Mucosa of rectum (tissue), 2 donors: ENCODE measurements around the gene FLYWCH2.

Experiments
- H3K27ac ChIP-seq, 2 donors: one replicate each; pipeline ENCODE4 v1.7.0; 2013; ENCODE audit warnings: inconsistent platforms in 2 of 2, low read depth in 2 of 2, low read length in 2 of 2
- H3K27me3 ChIP-seq, 2 donors: one replicate each; pipeline ENCODE4 v1.7.0; 2013; ENCODE audit warnings: low read length in 2 of 2; ENCODE audit not compliant: control insufficient read depth in 2 of 2, insufficient read depth in 2 of 2
- H3K36me3 ChIP-seq, 2 donors: one replicate each; pipeline ENCODE4 v1.7.0; 2013; ENCODE audit warnings: low read length in 2 of 2; ENCODE audit not compliant: control insufficient read depth in 2 of 2, insufficient read depth in 2 of 2
- H3K4me1 ChIP-seq, 2 donors: one replicate each; pipeline ENCODE4 v1.7.0; 2013; ENCODE audit warnings: low read length in 2 of 2, mild to moderate bottlenecking in 1 of 2; ENCODE audit not compliant: control insufficient read depth in 2 of 2, insufficient read depth in 2 of 2
- H3K4me3 ChIP-seq, 2 donors: one replicate each; pipeline ENCODE4 v1.7.0; 2013; ENCODE audit warnings: low read length in 2 of 2
- H3K9ac ChIP-seq, 2 donors: one replicate each; pipeline ENCODE4 v1.7.0; 2013; ENCODE audit warnings: low read length in 2 of 2, low read depth in 1 of 2, mild to moderate bottlenecking in 1 of 2
- H3K9me3 ChIP-seq, 2 donors: one replicate each; pipeline ENCODE4 v1.7.0; 2013; ENCODE audit warnings: low read length in 2 of 2; ENCODE audit not compliant: control insufficient read depth in 2 of 2
- donor health status: healthy.
- donor health status: Normal muscosa, but diverticular disease.

Gene FLYWCH2

DNA sequence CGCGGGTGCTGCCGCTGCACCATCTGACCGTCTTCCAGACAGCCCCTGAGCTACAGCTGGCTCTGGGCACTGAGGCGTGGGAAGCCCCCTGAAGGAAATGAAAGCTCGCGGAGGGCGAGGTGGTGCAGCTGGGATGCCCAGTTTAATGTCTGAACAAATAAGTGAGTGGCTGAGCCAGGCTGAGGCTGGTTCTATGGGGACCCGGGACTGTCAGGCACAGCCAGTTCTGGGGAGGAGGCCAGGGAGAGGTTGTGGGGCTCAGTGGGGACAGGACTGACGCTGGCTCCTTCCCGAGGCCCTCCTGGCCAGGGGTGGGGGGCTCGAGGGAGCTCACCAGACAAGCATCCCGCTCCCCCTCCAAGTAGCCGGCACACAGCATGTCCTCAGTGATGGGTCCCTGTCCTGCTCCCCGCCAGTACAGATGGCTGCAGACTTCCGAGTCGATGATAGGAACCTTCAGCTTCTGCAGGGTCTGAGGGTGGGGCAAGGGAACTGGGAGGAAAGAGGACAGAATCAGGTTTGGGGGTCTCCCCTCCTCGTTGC, 29.4 kb upstream of the FLYWCH2 start:
- Histone ChIP-seq H3K4me1 (peaks cover 7 to 15% of the 10 kb centered on the region in 2 donors), H3K4me3 (no peak overlapping the region), H3K27ac (no peak overlapping the region), H3K27me3 (peaks cover 0 to 4% of the 10 kb centered on the region in 2 donors), H3K9me3 (no peaks in the 10 kb centered on the region), H3K36me3 (no peaks in the 10 kb centered on the region), H3K9ac (no peak overlapping the region)

DNA sequence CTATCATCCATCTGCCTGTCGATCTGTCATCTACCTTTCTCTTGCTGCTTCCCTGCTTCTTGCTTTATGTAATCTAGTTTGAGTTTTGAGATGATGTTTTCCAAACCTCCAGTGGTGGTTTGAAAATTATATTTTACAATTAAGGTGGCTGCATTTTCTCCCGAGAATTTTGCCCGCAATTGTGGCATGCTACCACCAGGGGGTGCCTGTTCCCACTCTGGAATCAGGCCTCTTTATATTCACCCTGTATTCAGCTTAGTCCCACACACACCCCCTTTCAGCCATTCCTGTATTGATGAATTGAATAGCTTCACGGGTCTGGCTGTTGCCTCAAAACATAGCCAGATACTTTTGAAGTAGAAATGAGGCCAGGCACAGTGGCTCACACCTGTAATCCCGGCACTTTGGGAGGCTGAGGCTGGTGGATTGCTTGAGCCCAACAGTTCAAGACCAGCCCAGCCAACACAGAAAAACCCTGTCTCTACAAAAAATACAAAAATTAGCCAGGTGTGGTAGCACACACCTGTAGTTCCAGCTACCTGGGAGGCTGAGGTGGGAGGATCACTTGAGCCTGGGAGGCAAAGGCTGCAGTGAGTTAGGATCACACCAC, 28.2 kb upstream of the FLYWCH2 start:
- H3K4me1 ChIP-seq, result peaks cover 11 to 19% of the 10 kb centered on the region in 2 donors
- H3K36me3 ChIP-seq, result no peaks in the 10 kb centered on the region
- H3K4me3 ChIP-seq, result no peak overlapping the region
- H3K9ac ChIP-seq, result no peak overlapping the region
- no peaks in the 10 kb centered on the region for H3K9me3 ChIP-seq
- H3K27ac ChIP-seq, result no peak overlapping the region
- H3K27me3 ChIP-seq, result peaks cover 0 to 3% of the 10 kb centered on the region in 2 donors

DNA sequence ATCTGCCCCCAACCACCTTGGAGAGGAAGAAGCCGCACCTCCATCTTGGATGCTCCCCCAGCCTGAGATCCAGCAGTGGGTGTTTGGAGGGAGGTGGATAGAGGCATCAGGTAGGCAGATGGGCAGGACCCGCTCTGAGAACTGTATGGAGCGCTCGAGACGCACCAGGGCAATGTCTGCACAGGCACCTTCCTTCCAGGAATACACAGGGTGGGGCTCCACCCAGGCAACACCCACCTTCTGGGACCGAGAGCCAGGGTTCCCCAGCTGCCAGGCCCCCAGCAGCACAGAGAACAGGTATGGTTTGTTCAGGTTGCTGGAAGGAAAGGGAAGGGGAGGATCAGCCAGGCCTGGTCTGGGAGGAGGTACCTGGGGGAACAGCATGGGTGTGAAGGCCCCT, 27.5 kb upstream of the FLYWCH2 start:
- Histone ChIP-seq H3K4me1 (peaks cover 11 to 19% of the 10 kb centered on the region in 2 donors), H3K27me3 (peaks cover 0 to 3% of the 10 kb centered on the region in 2 donors), H3K27ac (peak overlapping the region in 1 of 2 donors; percentile 29), H3K9ac (peak overlapping the region in 1 of 2 donors; percentile 4), H3K36me3 (no peaks in the 10 kb centered on the region), H3K9me3 (no peaks in the 10 kb centered on the region), H3K4me3 (no peak overlapping the region)

DNA sequence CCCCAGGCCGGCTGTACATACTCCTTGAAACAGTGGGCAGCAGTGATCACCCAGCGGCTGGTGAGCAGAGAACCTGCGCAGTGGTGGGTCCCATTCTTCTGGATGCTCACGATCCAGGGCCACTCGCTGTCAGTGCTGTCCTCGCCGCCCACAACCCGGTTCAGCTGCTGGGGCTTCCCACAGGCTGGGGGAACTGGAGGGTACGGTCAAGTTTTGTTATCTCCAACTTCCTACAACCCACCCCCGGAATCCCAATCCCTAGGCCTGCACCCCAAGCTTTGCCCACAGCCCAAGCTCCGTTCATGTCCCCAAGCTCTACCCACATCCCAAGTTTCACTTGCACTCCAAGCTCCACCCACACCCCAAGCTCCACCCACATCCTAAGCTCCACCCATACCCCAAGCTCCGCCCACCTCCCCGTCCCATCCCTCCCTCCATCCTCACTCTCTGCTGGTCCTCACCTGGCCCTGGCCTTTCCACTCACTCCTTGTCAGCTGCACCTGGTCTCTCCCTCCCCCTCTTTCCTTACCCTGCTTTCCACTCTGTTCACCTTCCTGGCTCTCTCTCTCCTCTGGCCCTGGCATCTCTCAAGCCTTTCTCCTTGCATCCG, 26.8 kb upstream of the FLYWCH2 start:
- Histone ChIP-seq H3K4me1 (peaks cover 11 to 19% of the 10 kb centered on the region in 2 donors), H3K9ac (no peak overlapping the region), H3K9me3 (no peaks in the 10 kb centered on the region), H3K36me3 (no peaks in the 10 kb centered on the region), H3K27me3 (peaks cover 0 to 3% of the 10 kb centered on the region in 2 donors), H3K4me3 (no peak overlapping the region), H3K27ac (no peak overlapping the region)

DNA sequence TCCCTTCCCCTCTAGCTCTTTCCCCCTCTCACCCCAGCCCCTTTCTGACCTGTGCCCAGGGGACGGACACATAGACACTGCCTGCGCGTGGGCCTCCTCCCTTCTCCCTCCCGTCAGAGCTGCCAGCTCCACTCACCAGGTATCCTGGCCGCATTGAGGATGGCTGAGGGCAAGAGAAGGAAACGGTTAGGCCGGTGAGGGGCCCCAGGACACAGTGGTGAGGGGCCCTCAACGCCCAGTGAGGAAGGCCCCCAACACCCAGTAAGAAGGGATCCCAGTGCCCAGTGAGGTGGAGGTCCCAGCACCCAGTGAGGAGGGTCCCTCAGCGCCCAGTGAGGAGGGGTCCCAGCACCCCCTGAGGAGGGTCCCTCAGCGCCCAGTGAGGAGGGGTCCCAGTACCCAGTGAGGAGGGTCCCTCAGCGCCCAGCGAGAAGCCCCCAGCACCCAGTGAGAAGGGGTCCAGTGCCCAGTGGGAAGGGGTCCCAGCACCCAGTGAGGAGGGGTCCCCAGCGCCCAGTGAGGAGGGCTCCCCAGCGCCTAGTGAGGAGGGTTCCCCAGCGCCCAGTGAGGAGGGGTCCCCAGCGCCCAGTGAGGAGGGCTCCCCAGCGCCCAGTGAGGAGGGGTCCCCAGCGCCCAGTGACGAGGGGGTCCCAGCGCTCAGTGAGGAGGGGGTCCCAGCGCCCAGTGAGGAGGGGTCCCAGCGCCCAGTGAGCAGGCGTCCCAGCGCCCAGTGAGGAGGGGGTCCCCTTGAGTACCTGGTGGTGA, 26.1 kb upstream of the FLYWCH2 start:
- Histone ChIP-seq H3K9ac (no peak overlapping the region), H3K27ac (no peak overlapping the region), H3K4me3 (no peak overlapping the region), H3K4me1 (peaks cover 11 to 19% of the 10 kb centered on the region in 2 donors), H3K36me3 (no peaks in the 10 kb centered on the region), H3K27me3 (peaks cover 0 to 3% of the 10 kb centered on the region in 2 donors), H3K9me3 (no peaks in the 10 kb centered on the region)

DNA sequence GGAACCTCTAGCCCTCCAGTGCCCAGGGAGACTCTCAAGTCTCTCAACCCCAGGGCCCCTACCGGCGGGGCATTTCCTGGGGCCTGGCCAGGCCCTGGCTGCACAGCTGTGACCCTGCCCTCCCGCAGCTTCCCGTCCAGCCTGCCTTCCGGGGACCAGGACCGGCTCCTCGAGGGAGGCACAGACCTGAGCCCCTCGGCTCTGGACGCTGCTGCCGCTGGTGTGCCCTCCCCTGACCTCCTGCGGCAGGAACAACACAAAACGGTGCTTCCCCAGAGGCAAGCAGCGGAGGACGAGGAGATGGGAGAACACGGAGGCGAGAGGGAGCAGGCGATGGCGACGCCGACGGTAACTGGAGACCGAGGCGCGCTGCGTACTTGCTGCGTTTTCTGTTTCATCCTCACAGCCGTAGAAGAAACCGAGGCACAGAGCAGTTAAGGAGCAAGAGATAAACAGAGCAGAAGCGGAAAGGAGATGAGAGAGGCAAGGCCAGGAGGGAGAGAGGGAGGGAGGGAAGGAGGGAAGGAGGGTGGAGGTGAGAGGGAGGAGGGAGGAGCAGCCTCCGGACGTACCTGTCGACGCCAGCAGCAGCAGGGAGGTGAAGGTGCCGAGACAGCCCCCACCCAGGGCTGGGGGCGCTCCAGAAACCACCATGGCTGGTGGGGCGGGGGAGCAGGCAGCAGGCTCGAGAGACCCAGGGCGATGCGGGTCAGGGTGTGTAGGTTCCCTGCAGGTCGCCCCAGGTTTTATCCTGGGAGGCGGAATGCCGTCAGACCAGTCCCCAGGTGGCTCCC, 25.4 kb upstream of the FLYWCH2 start, which contains the start of gene PRSS22:
TSS of gene PRSS22 (minus strand) at position 720 of the 794 bp plus-strand sequence. CDS start at position 654, 66 bp downstream.
- H3K27me3 ChIP-seq, result peaks cover 0 to 3% of the 10 kb centered on the region in 2 donors
- no peaks in the 10 kb centered on the region for H3K36me3 ChIP-seq
- peak within 1 kb of the TSS in 1 of 2 donors; percentile 58 for H3K9ac ChIP-seq
- H3K4me3 ChIP-seq, result peak within 1 kb of the TSS; percentile 53 to 55
- H3K27ac ChIP-seq, result peak within 1 kb of the TSS; percentile 23 to 57
- H3K4me1 ChIP-seq, result peaks cover 11 to 19% of the 10 kb centered on the region in 2 donors
- no peaks in the 10 kb centered on the region for H3K9me3 ChIP-seq

DNA sequence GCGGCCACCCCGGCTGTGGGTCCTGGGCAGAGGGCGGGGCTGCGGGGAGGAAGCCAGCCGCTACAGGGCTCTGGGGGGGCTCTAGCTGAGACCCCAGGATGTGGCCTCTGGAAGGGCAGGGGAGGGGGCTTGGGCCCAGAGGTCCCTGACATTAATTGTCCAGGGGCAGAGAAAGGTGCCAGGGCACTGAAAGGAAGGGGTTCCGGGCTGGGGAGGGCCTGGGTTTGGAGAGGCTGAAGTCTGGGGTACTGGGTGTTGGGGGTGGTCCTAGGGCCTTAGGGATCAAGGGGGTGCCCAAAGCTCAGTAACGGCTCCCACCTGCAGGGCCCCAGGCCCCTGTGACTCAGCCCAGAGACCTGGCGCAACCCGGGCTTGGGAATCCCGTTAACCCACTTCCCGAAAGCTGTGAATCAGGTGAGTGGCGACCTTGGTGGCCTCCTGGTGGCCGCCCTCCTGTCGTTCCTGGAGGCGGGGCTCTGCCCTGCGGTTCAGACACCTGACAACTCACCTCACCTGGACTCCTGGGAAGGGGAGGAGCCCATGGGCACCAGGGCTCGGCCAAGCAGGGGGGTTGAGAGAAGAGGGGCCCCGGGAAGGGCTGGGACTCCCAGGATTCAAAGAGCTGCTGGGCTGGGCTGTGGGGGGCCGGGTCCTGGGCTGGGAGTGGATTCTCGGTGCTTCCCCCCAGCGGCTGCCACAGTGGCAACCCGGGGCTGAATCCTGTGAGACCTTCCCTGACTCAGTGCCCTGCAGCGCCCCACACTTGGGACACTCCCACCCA, 24.6 kb upstream of the FLYWCH2 start:
- Histone ChIP-seq H3K4me3 (peak overlapping the region; percentile 44 to 55), H3K27ac (peak overlapping the region; percentile 23 to 57)

DNA sequence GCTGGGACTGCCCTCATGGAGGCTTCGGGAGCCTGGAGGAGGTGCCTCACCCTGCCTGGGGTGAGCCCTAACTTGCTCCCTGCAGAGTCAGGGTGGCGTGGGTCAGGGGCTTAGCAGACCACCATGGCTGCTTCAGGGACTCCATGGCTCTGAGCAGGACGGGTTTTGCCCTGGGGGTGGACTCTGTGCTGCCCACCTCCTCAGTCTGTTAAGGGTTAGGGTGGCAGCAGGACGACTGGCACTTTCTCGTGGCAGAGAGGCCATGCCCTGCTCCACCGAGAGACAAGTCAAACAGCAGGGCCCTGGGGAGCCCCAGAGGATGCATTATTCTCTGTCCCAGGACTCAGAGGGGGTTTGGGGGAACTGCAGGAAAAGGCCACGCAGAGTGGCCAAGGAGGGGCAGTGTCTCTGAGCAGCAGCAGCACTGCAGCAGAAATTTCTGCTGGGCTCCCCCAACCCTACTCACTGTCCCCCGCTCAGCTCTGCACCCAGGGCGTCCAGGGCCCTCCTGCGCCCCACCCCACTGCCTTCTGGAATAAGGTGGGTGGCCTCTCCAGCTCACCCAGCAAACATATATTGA, 23.2 kb upstream of the FLYWCH2 start:
- Histone ChIP-seq H3K36me3 (no peaks in the 10 kb centered on the region), H3K9me3 (no peaks in the 10 kb centered on the region), H3K4me3 (no peak overlapping the region), H3K27me3 (peaks cover 0 to 3% of the 10 kb centered on the region in 2 donors), H3K9ac (no peak overlapping the region), H3K4me1 (peaks cover 11 to 19% of the 10 kb centered on the region in 2 donors), H3K27ac (no peak overlapping the region)

More for the DNA sequence above, 24.6 kb upstream of the FLYWCH2 start:
- Histone ChIP-seq H3K9me3 (no peaks in the 10 kb centered on the region), H3K36me3 (no peaks in the 10 kb centered on the region), H3K4me1 (peaks cover 11 to 19% of the 10 kb centered on the region in 2 donors), H3K27me3 (peaks cover 0 to 3% of the 10 kb centered on the region in 2 donors), H3K9ac (peak overlapping the region in 1 of 2 donors; percentile 58)
